CD4-positive, CD25-positive, alpha-beta regulatory T cell (primary cell): ENCODE data around the gene ACTRT2. TPM values are rescaled to one million over a fixed set of nuclear protein-coding genes. Genes with fewer than 3 reads are reported as not detected.

Source experiments
- ATAC-seq, 2 donors: fragments of 150-1000 bp; cut with Tn5 transposase; one replicate each; pipeline ENCODE4 v1.10.0; 2021; ENCODE audit warnings: low read depth in 2 of 2, moderate number of reproducible peaks in 2 of 2, moderate library complexity in 1 of 2
- DNase-seq, 3 donors: peaks; one replicate each; pipeline versions ENCODE4 v3.0.0 to v3.0.0-alpha.2; 2012 to 2022; ENCODE audit warnings: mixed read lengths in 1 of 3
- H3K27ac ChIP-seq: one replicate; pipeline ENCODE4 v1.7.0; 2013; ENCODE audit warnings: mild to moderate bottlenecking, low read length; ENCODE audit not compliant: insufficient read depth, poor library complexity, severe bottlenecking
- H3K27me3 ChIP-seq: one replicate; pipeline ENCODE4 v1.7.0; 2013; ENCODE audit warnings: low read length; ENCODE audit not compliant: control insufficient read depth, insufficient read depth
- H3K36me3 ChIP-seq: one replicate; pipeline ENCODE4 v1.7.0; 2013; ENCODE audit warnings: mild to moderate bottlenecking, low read length, moderate library complexity; ENCODE audit not compliant: control insufficient read depth, insufficient read depth
- H3K4me1 ChIP-seq: 2 replicates; pipeline ENCODE4 v1.7.0; 2013; ENCODE audit warnings: mild to moderate bottlenecking, low read length; ENCODE audit not compliant: insufficient read depth, control insufficient read depth, poor library complexity, severe bottlenecking
- H3K4me3 ChIP-seq: one replicate; pipeline ENCODE4 v1.7.0; 2013; ENCODE audit warnings: low read depth, mild to moderate bottlenecking, low read length, moderate library complexity
- H3K9me3 ChIP-seq, 2 experiments: 1 replicate in 1 of 2; 2 replicates in 1 of 2; pipeline ENCODE4 v1.7.0; 2013; ENCODE audit warnings: low read length in 2 of 2, mild to moderate bottlenecking in 1 of 2, moderate library complexity in 1 of 2; ENCODE audit not compliant: control insufficient read depth in 2 of 2
- H3K27ac Mint-ChIP-seq, 3 donors: one replicate each; pipeline ENCODE4 v1.8.0; 2020 to 2022; ENCODE audit warnings: mild to moderate bottlenecking in 3 of 3, mixed read lengths in 3 of 3, moderate library complexity in 2 of 3
- H3K27me3 Mint-ChIP-seq: one replicate; pipeline ENCODE4 v1.8.0; 2022; ENCODE audit warnings: mild to moderate bottlenecking, mixed read lengths
- H3K36me3 Mint-ChIP-seq: one replicate; pipeline ENCODE4 v1.8.0; 2020; ENCODE audit warnings: mixed read lengths
- H3K4me1 Mint-ChIP-seq, 4 donors: one replicate each; pipeline ENCODE4 v1.8.0; 2020 to 2022; ENCODE audit warnings: mixed read lengths in 4 of 4, mild to moderate bottlenecking in 1 of 4
- H3K4me3 Mint-ChIP-seq, 4 donors: one replicate each; pipeline ENCODE4 v1.8.0; 2020 to 2022; ENCODE audit warnings: mild to moderate bottlenecking in 4 of 4, mixed read lengths in 4 of 4, moderate library complexity in 3 of 4
- H3K9me3 Mint-ChIP-seq, 7 donors: one replicate each; pipeline ENCODE4 v1.8.0; 2020 to 2022; ENCODE audit warnings: mixed read lengths in 7 of 7, mild to moderate bottlenecking in 3 of 7, moderate library complexity in 2 of 7
- polyA plus RNA-seq, 4 donors: library from polyadenylated mRNA; unstranded; fragments of 300-500 nt; fragmentation: Illumina TruSeq; gene quantifications; one replicate each; pipeline ENCODE4 v1.2.3, GENCODE V29; 2021
- total RNA-seq: library from RNA; stranded (reverse); gene quantifications from one replicate; pipeline ENCODE4 v1.2.3, GENCODE V29; 2022

Gene ACTRT2
- total and polyA plus RNA-seq, 5 donors from 2014 or later, result not detected

DNA sequence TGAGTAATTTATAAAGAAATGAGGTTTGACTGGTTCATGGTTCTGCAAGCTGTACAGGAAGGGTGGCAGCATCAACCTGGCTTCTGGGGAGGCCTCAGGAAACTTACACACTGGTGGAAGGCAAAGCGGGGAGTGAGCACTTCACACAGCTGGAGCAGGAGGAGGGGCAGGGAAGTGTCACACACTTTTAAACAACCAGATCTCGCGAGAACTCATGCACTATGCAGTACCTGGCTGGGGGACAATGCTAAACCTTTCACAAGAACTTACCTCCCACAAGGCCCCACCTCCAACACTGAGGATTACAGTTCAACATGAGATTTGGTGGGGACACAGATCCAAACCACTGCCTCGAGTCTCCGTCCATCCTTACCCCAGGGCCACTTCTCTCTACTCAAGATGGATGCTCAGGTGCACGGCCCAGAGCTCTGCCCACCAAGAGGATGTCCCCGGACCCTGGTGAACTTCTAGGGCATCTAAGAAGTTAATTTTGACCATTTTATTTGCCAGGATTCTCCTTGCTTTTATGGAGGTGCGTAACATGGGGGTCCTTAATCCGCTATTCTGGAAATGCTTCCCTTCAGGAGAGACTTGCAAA is 22.7 kb upstream of the ACTRT2 start:
- Histone ChIP-seq H3K4me1 (no peaks in the 10 kb centered on the region), H3K9me3 (peaks cover 11 to 12% of the 10 kb centered on the region in 2 experiments), H3K27me3 (no peaks in the 10 kb centered on the region), H3K27ac (no peak overlapping the region), H3K36me3 (no peaks in the 10 kb centered on the region), H3K4me3 (no peak overlapping the region)
- H3K36me3 Mint-ChIP-seq, result no peaks in the 10 kb centered on the region
- H3K27me3 Mint-ChIP-seq, result peaks cover 7% of the 10 kb centered on the region
- no peak overlapping the region for H3K4me3 Mint-ChIP-seq
- ATAC-seq (no peak), DNase-seq (no peak)
- H3K4me1 Mint-ChIP-seq, result no peaks in the 10 kb centered on the region
- no peak overlapping the region for H3K27ac Mint-ChIP-seq
- H3K9me3 Mint-ChIP-seq, result peaks cover 0 to 17% (median 4%) of the 10 kb centered on the region in 7 donors

DNA sequence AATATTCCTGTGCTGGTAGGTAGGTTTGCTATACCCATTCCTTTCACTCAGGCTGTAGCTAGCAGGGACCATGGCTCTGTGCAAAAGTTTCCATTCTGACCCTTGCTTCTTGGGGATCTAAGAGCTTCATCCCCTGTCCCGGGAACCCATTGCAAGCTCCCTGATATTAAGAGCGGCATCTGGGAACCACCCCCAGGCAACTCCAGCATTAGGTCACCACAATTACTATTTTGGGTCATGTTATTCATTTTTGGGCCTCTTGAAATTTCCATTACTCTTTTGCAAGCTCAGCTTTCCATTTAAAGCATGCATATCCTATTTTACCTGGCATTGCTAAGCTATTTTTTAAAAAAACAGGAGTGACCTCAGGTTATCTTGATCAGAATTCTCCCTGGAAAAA is 22.1 kb upstream of the ACTRT2 start:
- no peak overlapping the region for H3K4me3 Mint-ChIP-seq
- H3K27me3 ChIP-seq, result no peaks in the 10 kb centered on the region
- peaks cover 7% of the 10 kb centered on the region for H3K27me3 Mint-ChIP-seq
- H3K36me3 ChIP-seq, result no peaks in the 10 kb centered on the region
- no peak overlapping the region for H3K27ac ChIP-seq
- H3K4me1 Mint-ChIP-seq, result no peaks in the 10 kb centered on the region
- no peaks in the 10 kb centered on the region for H3K36me3 Mint-ChIP-seq
- DNase-seq (no peak), ATAC-seq (no peak)
- H3K4me3 ChIP-seq, result no peak overlapping the region
- peaks cover 7 to 12% of the 10 kb centered on the region in 2 experiments for H3K9me3 ChIP-seq
- H3K9me3 Mint-ChIP-seq, result peaks cover 0 to 13% (median 2%) of the 10 kb centered on the region in 7 donors
- no peak overlapping the region for H3K27ac Mint-ChIP-seq
- no peaks in the 10 kb centered on the region for H3K4me1 ChIP-seq

DNA sequence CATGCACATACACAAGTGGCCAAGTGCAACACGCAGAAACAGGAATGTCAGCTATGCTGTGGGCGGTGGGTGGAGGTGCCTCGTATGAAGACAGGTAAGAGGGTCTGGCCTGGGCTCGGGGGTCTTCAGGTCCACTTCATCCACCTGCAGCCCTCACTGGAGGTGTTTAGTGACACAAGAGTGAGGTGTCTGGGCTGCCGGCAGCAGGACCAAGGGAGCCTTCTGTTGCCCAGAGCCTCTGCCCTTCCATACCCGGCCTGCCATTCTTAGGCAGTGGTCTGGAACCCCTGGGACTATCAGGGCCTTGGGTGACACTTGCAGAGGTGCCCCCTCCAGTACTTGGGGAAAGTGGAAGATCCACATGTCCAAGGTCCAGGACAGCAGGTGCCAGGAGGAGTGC is 21.7 kb upstream of the ACTRT2 start:
- ATAC-seq (no peak), DNase-seq (no peak)
- Histone ChIP-seq H3K4me3 (no peak overlapping the region), H3K4me1 (no peaks in the 10 kb centered on the region), H3K27me3 (no peaks in the 10 kb centered on the region), H3K36me3 (no peaks in the 10 kb centered on the region), H3K27ac (no peak overlapping the region), H3K9me3 (peaks cover 3 to 9% of the 10 kb centered on the region in 2 experiments)
- peaks cover 0 to 8% (median 2%) of the 10 kb centered on the region in 7 donors for H3K9me3 Mint-ChIP-seq
- H3K27me3 Mint-ChIP-seq, result peaks cover 7% of the 10 kb centered on the region
- no peak overlapping the region for H3K27ac Mint-ChIP-seq
- no peaks in the 10 kb centered on the region for H3K36me3 Mint-ChIP-seq
- no peaks in the 10 kb centered on the region for H3K4me1 Mint-ChIP-seq
- no peak overlapping the region for H3K4me3 Mint-ChIP-seq

DNA sequence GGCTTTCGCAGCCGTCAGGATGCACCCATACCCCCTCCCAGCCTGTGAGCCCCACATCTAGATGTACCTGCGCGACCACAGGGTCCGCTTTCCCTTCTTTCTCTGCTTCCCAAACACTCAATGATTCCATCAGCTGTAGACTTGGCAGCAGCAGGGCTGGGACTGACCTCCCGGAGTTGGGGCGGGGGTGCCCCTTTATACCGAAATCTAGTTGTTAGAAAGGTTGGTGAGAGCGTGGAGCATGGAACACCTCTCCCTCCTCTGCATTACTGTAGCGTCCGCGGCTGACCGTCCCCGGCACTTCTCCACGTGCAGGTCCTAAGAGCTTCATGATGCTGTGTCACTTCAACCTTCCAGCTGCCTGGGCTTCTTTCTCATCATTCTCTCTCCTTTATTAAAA is 21.1 kb upstream of the ACTRT2 start:
- H3K27ac ChIP-seq, result no peak overlapping the region
- no peaks in the 10 kb centered on the region for H3K4me1 ChIP-seq
- Mint-ChIP-seq H3K27ac (no peak overlapping the region), H3K9me3 (peaks cover 0 to 8% (median 2%) of the 10 kb centered on the region in 7 donors), H3K36me3 (no peaks in the 10 kb centered on the region), H3K27me3 (peaks cover 7% of the 10 kb centered on the region), H3K4me1 (no peaks in the 10 kb centered on the region), H3K4me3 (no peak overlapping the region)
- no peak for DNase-seq
- peaks cover 0 to 7% of the 10 kb centered on the region in 2 experiments for H3K9me3 ChIP-seq
- ATAC-seq, result no peak
- no peaks in the 10 kb centered on the region for H3K27me3 ChIP-seq
- no peak overlapping the region for H3K4me3 ChIP-seq
- no peaks in the 10 kb centered on the region for H3K36me3 ChIP-seq

DNA sequence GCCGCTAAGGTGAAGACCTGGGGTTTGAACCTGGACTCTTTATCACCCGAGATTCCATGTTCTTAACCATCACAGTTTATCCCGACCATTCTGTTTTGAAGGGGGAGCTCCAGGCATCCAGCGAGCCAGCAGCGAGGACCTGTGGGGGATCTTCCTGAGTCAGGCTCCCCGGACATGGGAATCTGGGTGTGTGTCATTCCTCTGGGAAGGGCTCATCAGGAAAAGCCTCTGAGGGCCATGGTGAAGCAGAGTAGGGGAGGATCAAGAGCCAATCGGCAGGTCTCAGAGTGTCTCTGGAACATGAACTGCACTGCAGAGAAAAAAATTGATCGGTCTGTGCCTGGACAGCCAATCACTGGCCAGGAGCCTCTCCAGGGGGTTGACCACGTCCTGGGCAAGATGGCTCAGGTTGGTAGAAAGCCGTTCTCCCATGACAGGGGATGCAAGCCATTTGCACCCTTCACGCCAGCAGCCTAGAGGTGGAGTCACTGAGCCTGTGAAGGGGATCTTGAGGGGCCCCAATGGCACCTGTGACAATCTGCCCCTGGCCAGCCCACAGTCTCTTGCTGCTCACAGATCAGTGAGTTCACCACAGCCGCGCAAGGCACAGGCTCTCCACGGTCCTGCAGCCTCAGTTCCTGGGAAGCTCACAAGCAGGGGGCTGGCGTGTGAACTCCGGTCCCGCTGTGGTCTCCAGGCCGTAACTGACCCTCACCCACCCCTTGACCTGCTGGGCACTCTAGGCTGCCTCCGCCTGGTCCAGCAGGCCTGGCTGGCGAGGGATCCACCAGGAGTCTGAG is 20.4 kb upstream of the ACTRT2 start:
- Mint-ChIP-seq H3K4me3 (no peak overlapping the region), H3K27ac (no peak overlapping the region)
- no peaks in the 10 kb centered on the region for H3K36me3 ChIP-seq

DNA sequence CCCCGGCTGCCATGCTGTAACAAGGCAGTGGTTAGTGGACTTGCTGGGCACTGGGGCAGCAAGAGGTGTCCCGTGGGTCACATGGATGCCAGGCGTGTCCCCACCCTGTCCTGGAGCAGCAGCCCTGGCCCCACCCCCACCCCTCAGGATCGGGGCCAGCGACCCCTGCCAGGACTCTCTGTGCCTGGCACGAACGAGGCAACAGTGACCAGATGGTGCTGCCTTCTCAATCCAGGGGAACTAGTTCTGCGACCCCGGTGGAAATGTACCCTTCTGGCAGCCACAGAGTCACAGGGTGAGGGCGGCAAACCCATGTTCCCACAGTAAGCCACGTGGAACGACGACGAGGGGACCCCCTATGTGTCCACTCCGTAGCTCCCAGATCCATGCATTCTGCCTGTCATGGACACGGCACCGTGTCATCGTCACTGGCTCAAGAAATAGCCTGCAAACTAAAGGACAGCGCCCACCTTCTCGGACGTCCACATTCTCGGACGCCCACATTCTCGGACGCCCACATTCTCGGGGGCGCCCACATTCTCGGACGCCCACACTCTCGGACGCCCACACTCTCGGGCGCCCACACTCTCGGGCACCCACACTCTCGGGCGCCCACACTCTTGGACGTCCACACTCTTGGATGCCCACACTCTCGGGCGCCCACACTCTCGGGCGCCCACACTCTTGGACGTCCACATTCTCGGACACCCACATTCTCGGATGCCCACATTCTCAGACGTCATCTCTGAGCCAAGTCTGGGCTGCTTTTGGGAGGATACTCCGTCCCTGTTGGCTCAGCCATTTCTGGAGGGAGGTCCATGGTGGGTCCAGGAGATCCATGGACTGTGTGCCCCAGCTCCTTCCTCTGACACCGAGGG is 19.6 kb upstream of the ACTRT2 start:
- DNase-seq, result no peak
- H3K9me3 Mint-ChIP-seq, result peaks cover 0 to 7% (median 3%) of the 10 kb centered on the region in 7 donors
- no peaks in the 10 kb centered on the region for H3K36me3 ChIP-seq
- no peak for ATAC-seq
- no peak overlapping the region for H3K27ac Mint-ChIP-seq
- H3K4me1 ChIP-seq, result no peaks in the 10 kb centered on the region
- H3K9me3 ChIP-seq, result no peaks in the 10 kb centered on the region
- H3K27me3 Mint-ChIP-seq, result peaks cover 7% of the 10 kb centered on the region
- H3K27ac ChIP-seq, result no peak overlapping the region
- peaks cover 4% of the 10 kb centered on the region for H3K36me3 Mint-ChIP-seq
- H3K4me1 Mint-ChIP-seq, result no peaks in the 10 kb centered on the region
- no peak overlapping the region for H3K4me3 ChIP-seq
- no peaks in the 10 kb centered on the region for H3K27me3 ChIP-seq
- no peak overlapping the region for H3K4me3 Mint-ChIP-seq

More for the DNA sequence above, 20.4 kb upstream of the ACTRT2 start:
- Histone ChIP-seq H3K4me1 (no peaks in the 10 kb centered on the region), H3K27ac (no peak overlapping the region), H3K9me3 (peaks cover 0 to under 1% of the 10 kb centered on the region in 2 experiments), H3K27me3 (no peaks in the 10 kb centered on the region), H3K4me3 (no peak overlapping the region)
- DNase-seq, result no peak
- Mint-ChIP-seq H3K27me3 (peaks cover 7% of the 10 kb centered on the region), H3K4me1 (no peaks in the 10 kb centered on the region), H3K36me3 (no peaks in the 10 kb centered on the region), H3K9me3 (peaks cover 0 to 4% (median under 1%) of the 10 kb centered on the region in 7 donors)
- ATAC-seq, result no peak

DNA sequence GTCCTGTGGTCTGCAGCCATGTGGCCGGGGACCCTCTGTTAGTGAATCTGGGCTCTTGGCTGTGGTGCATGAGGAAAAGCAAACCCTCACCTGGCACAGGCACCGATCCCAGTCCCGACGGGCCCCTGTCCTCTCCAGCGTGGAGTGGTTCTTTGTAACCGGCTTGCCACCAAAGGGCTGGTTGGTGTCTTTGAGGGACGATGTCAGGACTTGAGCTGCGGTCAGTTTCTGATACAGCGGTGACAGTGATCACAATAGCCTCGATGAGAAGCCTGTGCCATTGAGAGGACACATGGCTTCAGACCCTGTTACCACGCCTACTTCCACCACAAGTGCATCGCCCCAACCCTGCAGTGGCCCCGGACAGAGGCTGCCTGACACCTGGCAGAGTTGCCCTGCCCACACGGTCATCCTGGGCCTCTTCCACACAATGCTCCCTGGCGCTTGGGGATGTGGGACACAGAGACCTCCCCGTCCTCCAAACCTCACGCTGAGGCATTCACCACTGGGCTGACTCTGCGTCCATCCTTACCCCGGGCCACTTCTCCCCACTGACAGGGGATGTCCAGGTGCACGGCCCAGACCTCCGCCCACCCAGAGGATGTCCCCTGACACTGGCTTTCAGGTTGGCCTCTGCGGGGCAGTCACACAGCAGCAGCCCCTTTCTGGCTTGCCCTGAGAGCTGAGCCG is 18.8 kb upstream of the ACTRT2 start:
- Mint-ChIP-seq H3K4me3 (no peak overlapping the region), H3K27ac (no peak overlapping the region), H3K4me1 (no peaks in the 10 kb centered on the region), H3K27me3 (peaks cover 7% of the 10 kb centered on the region), H3K36me3 (peaks cover 4% of the 10 kb centered on the region), H3K9me3 (peaks cover 0 to 11% (median 3%) of the 10 kb centered on the region in 7 donors)
- Histone ChIP-seq H3K9me3 (peaks cover 6% of the 10 kb centered on the region in 2 experiments), H3K27ac (no peak overlapping the region), H3K4me3 (no peak overlapping the region), H3K36me3 (no peaks in the 10 kb centered on the region), H3K27me3 (no peaks in the 10 kb centered on the region), H3K4me1 (no peaks in the 10 kb centered on the region)
- no peak for DNase-seq
- ATAC-seq, result no peak
